OCI-LY1 (cell line): ENCODE measurements around the gene NRP2.

Experiments
- CTCF ChIP-seq: fragments of 200-600 bp; sonication (generic), shearing (Covaris generic); IDR thresholded peaks from 2 replicates; pipeline ENCODE4 v1.5.1; 2017; ENCODE audit warnings: mild to moderate bottlenecking, antibody characterized with exemption, low read length, moderate library complexity, mixed read lengths
- EZH2 ChIP-seq: fragments of 200-600 bp; sonication (generic), shearing (Covaris generic); IDR thresholded peaks from 2 replicates; pipeline ENCODE4 v1.8.0; 2017; ENCODE audit warnings: borderline replicate concordance, mixed run types, mild to moderate bottlenecking, antibody characterized with exemption, low read length, moderate library complexity, mixed read lengths

GRCh38 chr2:205802065-205802464 is 119.8 kb downstream of the NRP2 start:
- TF ChIP-seq EZH2: no peak
- no peak for TF ChIP-seq CTCF
